ENCODE data around the gene DLX3. TPM values are rescaled to one million over a fixed set of nuclear protein-coding genes. Genes with fewer than 3 reads are reported as not detected.
A peak's percentile ranks its signal among the peaks of the same experiment; 100 is the strongest.

DLX3 gene
- polyA plus RNA-seq, 3 donors: not detected

DNA sequence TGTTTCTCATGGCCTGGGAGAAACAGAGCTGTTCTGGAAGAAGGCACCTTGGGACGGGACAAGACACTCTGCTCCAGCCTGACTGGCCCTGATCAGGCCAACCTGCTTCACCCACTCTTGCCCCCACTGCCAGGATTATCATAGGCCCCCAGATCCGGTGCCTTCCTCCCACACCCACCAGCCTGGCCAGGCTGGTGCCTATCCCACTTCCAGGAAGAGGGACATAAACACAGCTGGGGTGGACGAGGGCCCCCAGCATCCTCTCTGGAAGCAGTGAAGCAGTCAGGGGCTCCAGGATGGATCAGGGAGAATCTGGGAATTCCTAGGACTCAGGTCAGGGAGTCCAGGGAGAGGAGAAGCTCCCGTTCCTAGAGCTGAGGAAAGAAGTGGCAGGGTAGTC, 44.0 kb upstream of the DLX3 start:
- Histone ChIP-seq H3K27me3 (ENCODE audit: control insufficient read depth in 2 of 2, insufficient read depth in 2 of 2, low read length in 2 of 2) (no peaks in the 10 kb centered on the region), H4K20me1 (ENCODE audit: insufficient read depth, low read length) (no peaks in the 10 kb centered on the region), H3K9ac (ENCODE audit: insufficient read depth, low read length, poor library complexity, severe bottlenecking) (no peak overlapping the region), H3K4me3 (replicated peaks in 1 of 3; ENCODE audit: low read depth in 2 of 3, low read length in 3 of 3) (no peak overlapping the region), H3K36me3 (replicated peaks in 1 of 2; ENCODE audit: control insufficient read depth in 1 of 2, insufficient read depth in 2 of 2, low read length in 2 of 2) (no peaks in the 10 kb centered on the region), H3K9me3 (replicated peaks in 1 of 2; ENCODE audit: control insufficient read depth in 1 of 2, insufficient read depth in 1 of 2, low read length in 2 of 2) (no peaks in the 10 kb centered on the region), H3K4me1 (ENCODE audit: control insufficient read depth in 1 of 2, insufficient read depth in 2 of 2, low read length in 2 of 2) (no peaks in the 10 kb centered on the region), H3K79me2 (ENCODE audit: insufficient read depth, low read length) (no peaks in the 10 kb centered on the region), H2AFZ (ENCODE audit: insufficient read depth, low read depth, low read length, poor library complexity, severe bottlenecking) (no peak overlapping the region), H3K27ac (ENCODE audit: low read depth in 1 of 2, low read length in 2 of 2) (no peak overlapping the region), H3K4me2 (replicated peaks; ENCODE audit: extremely low read depth, low read length, poor library complexity, severe bottlenecking) (no peak overlapping the region)
- intact Hi-C loops (cut with micrococcal nuclease): no loop called here
- no peak for DNase-seq
- 75% methylated on average over 2 of the region's 4 CpGs for WGBS (ENCODE audit: insufficient coverage)
- Mint-ChIP-seq H3K9me3 (no peaks in the 10 kb centered on the region), H3K27ac (peak overlapping the region in 1 of 7 donors; percentile 30), H3K4me1 (no peaks in the 10 kb centered on the region), H3K27me3 (ENCODE audit: low read depth in 3 of 3) (peaks cover 6 to 12% (median 11%) of the 10 kb centered on the region in 3 donors), H3K36me3 (no peaks in the 10 kb centered on the region), H3K4me3 (no peak overlapping the region)
- TF ChIP-seq, protein P1, sequence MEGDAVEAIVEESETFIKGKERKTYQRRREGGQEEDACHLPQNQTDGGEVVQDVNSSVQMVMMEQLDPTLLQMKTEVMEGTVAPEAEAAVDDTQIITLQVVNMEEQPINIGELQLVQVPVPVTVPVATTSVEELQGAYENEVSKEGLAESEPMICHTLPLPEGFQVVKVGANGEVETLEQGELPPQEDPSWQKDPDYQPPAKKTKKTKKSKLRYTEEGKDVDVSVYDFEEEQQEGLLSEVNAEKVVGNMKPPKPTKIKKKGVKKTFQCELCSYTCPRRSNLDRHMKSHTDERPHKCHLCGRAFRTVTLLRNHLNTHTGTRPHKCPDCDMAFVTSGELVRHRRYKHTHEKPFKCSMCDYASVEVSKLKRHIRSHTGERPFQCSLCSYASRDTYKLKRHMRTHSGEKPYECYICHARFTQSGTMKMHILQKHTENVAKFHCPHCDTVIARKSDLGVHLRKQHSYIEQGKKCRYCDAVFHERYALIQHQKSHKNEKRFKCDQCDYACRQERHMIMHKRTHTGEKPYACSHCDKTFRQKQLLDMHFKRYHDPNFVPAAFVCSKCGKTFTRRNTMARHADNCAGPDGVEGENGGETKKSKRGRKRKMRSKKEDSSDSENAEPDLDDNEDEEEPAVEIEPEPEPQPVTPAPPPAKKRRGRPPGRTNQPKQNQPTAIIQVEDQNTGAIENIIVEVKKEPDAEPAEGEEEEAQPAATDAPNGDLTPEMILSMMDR (IDR thresholded peaks at IDR 0.05): no peak

DNA sequence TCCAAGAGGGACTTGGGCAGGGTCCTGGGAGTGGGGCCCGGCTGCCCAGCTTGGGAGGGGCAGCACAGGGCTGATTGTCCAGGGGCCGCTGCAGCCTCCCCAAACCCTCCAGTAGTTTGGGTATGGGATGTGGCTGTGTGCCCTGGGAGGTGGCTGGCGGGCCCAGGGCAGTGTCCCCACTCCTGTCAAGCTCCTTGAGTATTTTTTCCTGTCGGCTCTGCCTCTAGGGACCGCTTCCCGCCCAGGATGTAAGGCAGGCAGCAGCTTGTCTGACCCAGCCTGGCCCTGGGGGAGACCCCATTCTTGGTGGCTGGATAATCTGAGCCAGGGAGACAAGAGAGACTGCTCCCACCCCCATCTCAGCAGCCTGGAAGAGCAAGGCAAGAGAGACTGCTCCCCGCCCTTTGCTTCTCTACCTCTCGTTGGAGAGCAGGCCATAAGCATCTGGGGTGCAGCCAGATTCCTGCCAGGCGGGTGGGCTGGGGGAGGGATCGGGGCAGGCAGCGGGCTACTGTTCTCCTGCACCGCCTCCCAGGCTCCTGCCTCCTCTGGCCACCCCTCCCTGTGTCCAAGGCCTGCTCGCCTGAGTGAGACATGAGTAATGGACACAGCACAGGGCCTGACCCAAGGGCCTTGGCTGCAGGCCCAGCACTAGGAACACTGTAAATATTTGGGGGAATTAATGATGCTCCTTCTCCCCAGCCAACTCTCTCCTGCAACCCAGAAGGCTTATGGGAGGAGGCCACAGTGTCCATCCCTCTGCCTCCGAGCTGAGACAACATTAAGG, 42.5 kb upstream of the DLX3 start:
- no peaks in the 10 kb centered on the region for H3K79me2 ChIP-seq (ENCODE audit: insufficient read depth, low read length)
- no peak overlapping the region for H3K4me3 ChIP-seq (replicated peaks in 1 of 3; ENCODE audit: low read depth in 2 of 3, low read length in 3 of 3)
- Mint-ChIP-seq H3K4me3 (no peak overlapping the region), H3K9me3 (no peaks in the 10 kb centered on the region), H3K36me3 (no peaks in the 10 kb centered on the region), H3K27ac (no peak overlapping the region), H3K27me3 (ENCODE audit: low read depth in 3 of 3) (peaks cover 4 to 12% (median 11%) of the 10 kb centered on the region in 3 donors), H3K4me1 (no peaks in the 10 kb centered on the region)
- no peak overlapping the region for H3K4me2 ChIP-seq (replicated peaks; ENCODE audit: extremely low read depth, low read length, poor library complexity, severe bottlenecking)
- H3K9me3 ChIP-seq (replicated peaks in 1 of 2; ENCODE audit: control insufficient read depth in 1 of 2, insufficient read depth in 1 of 2, low read length in 2 of 2): no peaks in the 10 kb centered on the region
- H3K27me3 ChIP-seq (ENCODE audit: control insufficient read depth in 2 of 2, insufficient read depth in 2 of 2, low read length in 2 of 2): no peaks in the 10 kb centered on the region
- no peak overlapping the region for H3K27ac ChIP-seq (ENCODE audit: low read depth in 1 of 2, low read length in 2 of 2)
- WGBS (ENCODE audit: insufficient coverage): 91% methylated on average over 10 of the region's 14 CpGs
- TF ChIP-seq, protein P1 (IDR thresholded peaks at IDR 0.05): no peak
- H3K9ac ChIP-seq (ENCODE audit: insufficient read depth, low read length, poor library complexity, severe bottlenecking): no peak overlapping the region
- H3K4me1 ChIP-seq (ENCODE audit: control insufficient read depth in 1 of 2, insufficient read depth in 2 of 2, low read length in 2 of 2): no peaks in the 10 kb centered on the region
- intact Hi-C loops (cut with micrococcal nuclease): no loop called here
- H3K36me3 ChIP-seq (replicated peaks in 1 of 2; ENCODE audit: control insufficient read depth in 1 of 2, insufficient read depth in 2 of 2, low read length in 2 of 2): no peaks in the 10 kb centered on the region
- no peak for DNase-seq
- H2AFZ ChIP-seq (ENCODE audit: insufficient read depth, low read depth, low read length, poor library complexity, severe bottlenecking): no peak overlapping the region
- H4K20me1 ChIP-seq (ENCODE audit: insufficient read depth, low read length): no peaks in the 10 kb centered on the region
